Astrocyte of the spinal cord (primary cell): ENCODE results near the gene MGAT4C.
A peak's percentile ranks its signal among the peaks of the same experiment; 100 is the strongest.
"Not testable (repeated sequence)": the region's sequence is repeated elsewhere in the genome, so short reads cannot be mapped to it uniquely, and the experiment has no call there.

Source experiments
- DNase-seq: peaks from one replicate; pipeline ENCODE4 v3.0.0; 2011; ENCODE audit warnings: low read depth, low spot score
- H3K4me3 ChIP-seq: 2 replicates; pipeline ENCODE4 v1.5.1; 2011; ENCODE audit warnings: low read depth, mild to moderate bottlenecking, low read length, moderate library complexity
- CTCF ChIP-seq: IDR thresholded peaks from 2 replicates; pipeline ENCODE4 v1.5.1; 2012; ENCODE audit warnings: low read depth, mild to moderate bottlenecking, low read length, inconsistent platforms
- in situ Hi-C: cut with HindIII; loops from 2 replicates; pipeline ENCODE4 v1.10.0; 2017; ENCODE audit warnings: low sequenced_read_pairs

The MGAT4C gene

GRCh38 chr12:86122846-86123468, 133.2 kb downstream of the MGAT4C start:
- no peak for TF ChIP-seq CTCF
- no peak overlapping the region for H3K4me3 ChIP-seq
- in situ Hi-C loops, result no loop called here

GRCh38 chr12:86118161-86118560, 138.0 kb downstream of the MGAT4C start:
- DNase-seq, result no peak
- H3K4me3 ChIP-seq, result no peak overlapping the region
- in situ Hi-C loops, result no loop called here
- TF ChIP-seq CTCF, result no peak

More at GRCh38 chr12:86122846-86123468, 133.2 kb downstream of the MGAT4C start:
- no peak for DNase-seq

- peak; percentile 10 for DNase-seq
- in situ Hi-C loops, result no loop called here
- TF ChIP-seq CTCF, result no peak
- no peak overlapping the region for H3K4me3 ChIP-seq
Observed at GRCh38 chr12:86117711-86118110, 138.5 kb downstream of the MGAT4C start.

GRCh38 chr12:86104087-86104486, 152.1 kb downstream of the MGAT4C start:
- no peak for TF ChIP-seq CTCF
- no peak overlapping the region for H3K4me3 ChIP-seq
- no peak for DNase-seq
- in situ Hi-C loops, result no loop called here

- DNase-seq, result no peak
- H3K4me3 ChIP-seq, result no peak overlapping the region
- in situ Hi-C loops, result no loop called here
- no peak for TF ChIP-seq CTCF
Observed at GRCh38 chr12:86097161-86097560, 159.0 kb downstream of the MGAT4C start.

- in situ Hi-C loops, result no loop called here
- no peak for TF ChIP-seq CTCF
- no peak for DNase-seq
- H3K4me3 ChIP-seq, result no peak overlapping the region
Observed at GRCh38 chr12:86091681-86092080, 164.5 kb downstream of the MGAT4C start.

- H3K4me3 ChIP-seq, result no peak overlapping the region
- no peak for TF ChIP-seq CTCF
- DNase-seq, result peak; percentile 5
- in situ Hi-C loops, result no loop called here
Observed at GRCh38 chr12:86081843-86082242, 174.3 kb downstream of the MGAT4C start.

GRCh38 chr12:86059052-86059451, 197.1 kb downstream of the MGAT4C start:
- DNase-seq, in situ Hi-C loops, H3K4me3 ChIP-seq: not testable (repeated sequence)
